Fibroblast of mammary gland (primary cell): Measurements from ENCODE around the gene OR10H3.

ENCODE experiments used
- DNase-seq: peaks from one replicate; pipeline ENCODE4 v3.0.0-alpha.2; 2010; ENCODE audit warnings: low read depth
- H3K4me3 ChIP-seq: 2 replicates; pipeline ENCODE4 v1.5.1; 2011; ENCODE audit warnings: low read depth, mild to moderate bottlenecking, low read length, moderate library complexity; ENCODE audit not compliant: control insufficient read depth
- TF ChIP-seq, protein P1 (sequence below): conservative IDR thresholded peaks from 2 replicates; pipeline ENCODE4 v1.5.1; 2011; ENCODE audit warnings: low read depth, low read length, inconsistent platforms; ENCODE audit not compliant: control insufficient read depth, insufficient read depth

OR10H3 gene

GRCh38 chr19:15717809-15718208 lies 20.0 kb upstream of the OR10H3 start:
- TF ChIP-seq, protein P1, sequence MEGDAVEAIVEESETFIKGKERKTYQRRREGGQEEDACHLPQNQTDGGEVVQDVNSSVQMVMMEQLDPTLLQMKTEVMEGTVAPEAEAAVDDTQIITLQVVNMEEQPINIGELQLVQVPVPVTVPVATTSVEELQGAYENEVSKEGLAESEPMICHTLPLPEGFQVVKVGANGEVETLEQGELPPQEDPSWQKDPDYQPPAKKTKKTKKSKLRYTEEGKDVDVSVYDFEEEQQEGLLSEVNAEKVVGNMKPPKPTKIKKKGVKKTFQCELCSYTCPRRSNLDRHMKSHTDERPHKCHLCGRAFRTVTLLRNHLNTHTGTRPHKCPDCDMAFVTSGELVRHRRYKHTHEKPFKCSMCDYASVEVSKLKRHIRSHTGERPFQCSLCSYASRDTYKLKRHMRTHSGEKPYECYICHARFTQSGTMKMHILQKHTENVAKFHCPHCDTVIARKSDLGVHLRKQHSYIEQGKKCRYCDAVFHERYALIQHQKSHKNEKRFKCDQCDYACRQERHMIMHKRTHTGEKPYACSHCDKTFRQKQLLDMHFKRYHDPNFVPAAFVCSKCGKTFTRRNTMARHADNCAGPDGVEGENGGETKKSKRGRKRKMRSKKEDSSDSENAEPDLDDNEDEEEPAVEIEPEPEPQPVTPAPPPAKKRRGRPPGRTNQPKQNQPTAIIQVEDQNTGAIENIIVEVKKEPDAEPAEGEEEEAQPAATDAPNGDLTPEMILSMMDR, result no peak
- no peak for DNase-seq
- H3K4me3 ChIP-seq, result no peak overlapping the region

DNA sequence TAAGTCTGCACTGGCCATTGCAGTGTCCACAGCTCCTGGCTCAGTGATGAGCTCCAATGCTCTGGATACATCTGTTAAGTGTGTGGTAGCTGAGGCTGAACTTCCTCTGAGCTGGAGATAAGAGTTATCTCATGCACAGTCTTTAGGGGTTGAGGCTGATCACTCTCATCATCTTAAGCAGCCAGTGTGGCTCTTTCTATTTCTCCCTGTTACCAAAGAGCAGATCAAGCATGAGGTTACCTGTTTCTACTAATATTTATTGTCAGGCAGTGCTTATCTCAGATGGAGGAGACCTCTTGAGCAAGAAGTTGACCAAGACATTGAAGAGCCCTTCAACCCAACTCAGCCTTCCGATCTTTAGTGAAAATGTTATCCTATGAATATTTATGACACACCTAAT lies 16.5 kb upstream of the OR10H3 start:
- TF ChIP-seq, protein P1, result no peak
- DNase-seq, result no peak
- no peak overlapping the region for H3K4me3 ChIP-seq

DNA sequence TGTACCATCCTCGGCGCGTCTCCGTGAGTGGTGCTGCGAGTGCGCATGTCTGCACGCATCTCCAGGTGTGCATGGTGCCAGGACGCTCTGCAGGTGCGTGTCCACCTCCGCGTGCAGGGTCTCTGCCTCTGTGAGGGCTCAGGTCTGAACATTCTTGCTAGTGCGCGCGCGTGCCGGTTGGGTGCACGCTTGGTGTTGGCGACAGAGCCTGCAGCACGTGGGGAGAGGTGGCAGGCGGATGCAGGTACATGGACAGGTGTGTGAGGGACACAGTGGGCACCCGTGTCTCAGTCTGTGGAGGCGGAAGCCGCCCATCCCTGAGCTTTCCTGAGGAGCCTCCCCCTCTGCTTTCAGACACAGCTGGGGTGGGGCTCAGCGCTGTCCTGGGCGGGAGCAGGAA lies 14.8 kb upstream of the OR10H3 start:
- no peak overlapping the region for H3K4me3 ChIP-seq
- DNase-seq, result no peak
- TF ChIP-seq, protein P1, result no peak

DNA sequence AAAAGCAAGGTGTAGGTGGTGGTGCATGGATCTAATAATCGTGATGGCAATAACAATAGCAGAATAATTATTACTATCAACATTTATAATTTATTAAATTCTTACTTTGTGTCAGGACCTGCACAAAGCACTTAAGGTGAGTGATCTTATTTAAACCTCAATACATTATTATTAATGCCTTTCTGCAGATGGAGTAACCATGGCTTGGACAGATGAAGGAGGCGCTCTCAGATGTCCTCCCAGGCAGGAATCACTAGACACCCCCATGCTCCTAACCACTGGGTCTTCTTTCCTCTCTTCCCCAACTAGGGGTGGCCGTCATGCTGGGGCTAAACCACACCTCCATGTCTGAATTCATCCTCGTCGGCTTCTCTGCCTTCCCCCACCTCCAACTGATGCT lies 10.1 kb upstream of the OR10H3 start, which contains the start of gene OR10H2:
Gene OR10H2 (plus strand): TSS at position 301 of the 400 bp plus-strand sequence. CDS start 20 bp downstream, at position 321.
- no peak for DNase-seq
- H3K4me3 ChIP-seq, result no peak within 1 kb of the TSS
- TF ChIP-seq, protein P1, result no peak

GRCh38 chr19:15730538-15730937 lies 7.2 kb upstream of the OR10H3 start:
- TF ChIP-seq, protein P1, result no peak
- DNase-seq, result no peak
- no peak overlapping the region for H3K4me3 ChIP-seq

- TF ChIP-seq, protein P1, result no peak
- no peak for DNase-seq
- H3K4me3 ChIP-seq, result no peak overlapping the region
Measured at GRCh38 chr19:15732388-15732787, 5.4 kb upstream of the OR10H3 start.

DNA sequence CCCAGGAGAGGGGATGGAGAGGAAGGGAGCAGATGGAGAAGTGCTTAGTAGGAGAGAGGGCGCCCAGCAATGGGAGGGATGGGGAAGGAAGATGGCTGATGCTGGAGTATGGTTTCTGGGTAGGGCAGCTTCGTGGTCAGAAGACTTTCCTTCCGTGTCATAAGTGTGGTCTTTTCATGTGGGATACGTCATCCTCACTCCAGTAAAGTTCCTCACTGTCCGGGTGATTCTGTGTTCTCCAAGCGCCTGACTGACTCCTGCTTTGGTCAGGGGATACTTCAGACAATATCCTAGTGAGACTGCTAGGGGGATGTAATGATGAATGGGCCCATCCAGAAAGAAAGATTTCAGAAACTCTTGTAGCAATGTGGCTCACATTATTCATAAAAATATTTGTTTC lies 3.9 kb upstream of the OR10H3 start:
- no peak overlapping the region for H3K4me3 ChIP-seq
- no peak for DNase-seq
- TF ChIP-seq, protein P1, result no peak
